Skin of body (tissue), 2 donors: ENCODE measurements around the gene AQP4. TPM values are rescaled to one million over a fixed set of nuclear protein-coding genes. Genes with fewer than 3 reads are reported as not detected.

Source experiments
- DNase-seq: peaks from one replicate; lab custom pipeline; 2025; lab: John Stamatoyannopoulos, UW
- total RNA-seq: library from RNA; depleted of rRNA; stranded (reverse); fragments of >200 nt; gene quantifications from one replicate; pipeline ENCODE4 v1.2.3, GENCODE V29; 2014

Gene AQP4, protein sequence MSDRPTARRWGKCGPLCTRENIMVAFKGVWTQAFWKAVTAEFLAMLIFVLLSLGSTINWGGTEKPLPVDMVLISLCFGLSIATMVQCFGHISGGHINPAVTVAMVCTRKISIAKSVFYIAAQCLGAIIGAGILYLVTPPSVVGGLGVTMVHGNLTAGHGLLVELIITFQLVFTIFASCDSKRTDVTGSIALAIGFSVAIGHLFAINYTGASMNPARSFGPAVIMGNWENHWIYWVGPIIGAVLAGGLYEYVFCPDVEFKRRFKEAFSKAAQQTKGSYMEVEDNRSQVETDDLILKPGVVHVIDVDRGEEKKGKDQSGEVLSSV
- total RNA-seq = 1.5 TPM

DNA sequence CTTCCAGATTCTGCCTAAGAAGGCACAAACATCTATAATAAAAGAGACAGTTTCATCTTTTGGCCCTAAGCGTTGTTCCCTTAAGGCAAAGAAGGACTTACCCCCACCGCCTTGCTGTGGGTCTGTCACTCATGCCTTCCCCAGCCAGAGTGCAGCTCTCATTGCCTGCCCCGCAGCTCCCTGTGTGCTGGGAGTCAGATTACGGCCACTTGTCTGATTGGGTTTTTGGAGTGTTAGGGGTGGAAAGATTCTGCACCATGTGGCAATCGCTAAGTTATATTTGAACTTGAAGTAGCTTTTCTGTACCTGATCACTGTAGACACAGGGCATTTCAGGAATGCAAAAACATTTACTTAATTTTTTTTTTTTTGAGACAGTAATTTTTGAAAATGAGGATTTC is at the start of gene AQP4:
AQP4 (minus strand) TSS at position 151 of the 400 bp plus-strand sequence; CDS start at position 133, 18 bp downstream.
- DNase-seq = no peak

DNA sequence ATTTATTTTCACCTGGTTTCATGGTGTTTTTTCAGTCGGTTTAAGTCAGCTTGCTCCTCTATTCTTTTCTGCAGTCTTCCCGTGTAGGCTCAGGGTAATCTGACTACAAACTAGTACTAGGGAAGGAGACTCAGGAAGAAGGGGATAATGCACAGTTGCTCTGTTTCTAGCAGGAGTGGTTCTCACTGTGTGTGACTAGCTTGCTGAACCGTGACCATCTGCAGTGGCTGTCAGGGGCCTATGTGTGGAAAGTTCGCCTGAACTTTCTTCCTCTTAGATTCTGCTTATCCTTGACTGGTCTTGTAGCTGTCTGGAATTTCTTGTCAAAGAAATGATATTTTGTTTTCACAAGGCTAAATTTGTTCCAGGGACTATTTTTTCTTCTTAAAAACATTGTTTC is 46.3 kb upstream of the AQP4 start:
- DNase-seq = no peak

DNA sequence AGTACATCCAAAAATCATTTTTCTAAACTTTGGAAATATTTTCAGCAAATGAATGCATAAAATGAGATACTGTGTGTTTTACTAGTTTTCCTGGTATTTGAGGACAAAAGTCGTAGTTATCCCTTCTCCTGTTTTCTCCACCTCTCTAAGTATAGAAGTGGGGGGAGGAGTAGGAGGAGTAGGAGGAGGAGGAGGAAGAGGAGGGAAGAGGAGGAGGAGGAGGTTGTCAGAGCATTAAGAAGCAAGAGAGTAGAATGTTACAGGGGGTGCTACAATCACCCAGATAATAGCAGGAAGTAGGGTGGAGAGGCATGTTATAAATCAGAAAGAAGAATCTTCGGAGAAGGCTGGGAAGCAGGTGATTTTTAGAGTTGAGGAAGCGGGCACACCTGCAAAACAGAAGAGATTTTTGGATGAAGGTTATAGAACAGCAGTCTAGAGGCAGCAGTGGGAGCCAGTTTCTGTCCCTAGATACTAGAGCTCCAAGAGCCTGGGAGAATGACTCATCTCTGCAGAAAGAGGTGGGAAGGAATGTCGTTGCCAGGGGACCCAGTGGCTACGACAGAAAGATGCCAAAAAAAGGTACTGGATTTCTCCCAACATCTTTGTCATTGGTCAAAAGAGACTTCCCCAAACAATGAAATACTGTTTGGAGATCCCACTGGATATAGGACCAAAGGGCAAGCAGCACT is 44.2 kb upstream of the AQP4 start:
- DNase-seq = no peak

DNA sequence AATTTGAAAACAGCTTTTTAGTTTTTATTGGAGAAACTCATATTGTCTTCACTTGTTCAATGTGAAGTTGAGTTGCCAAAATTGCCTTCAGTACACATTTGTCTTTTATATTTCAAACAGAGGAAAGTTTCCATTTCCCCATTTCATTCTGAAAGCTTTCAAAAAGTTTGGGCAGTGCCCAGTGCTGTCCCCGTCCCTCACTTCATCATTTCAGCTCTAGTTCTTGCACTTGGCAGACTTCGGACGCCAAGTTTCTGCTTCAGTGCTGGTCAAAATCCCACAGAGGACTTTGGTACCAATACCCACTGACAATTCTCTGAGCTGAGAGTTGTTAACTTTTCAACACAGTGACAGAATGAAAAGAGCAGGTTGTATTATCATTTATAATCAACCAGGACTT is 43.4 kb upstream of the AQP4 start:
- DNase-seq = no peak

DNA sequence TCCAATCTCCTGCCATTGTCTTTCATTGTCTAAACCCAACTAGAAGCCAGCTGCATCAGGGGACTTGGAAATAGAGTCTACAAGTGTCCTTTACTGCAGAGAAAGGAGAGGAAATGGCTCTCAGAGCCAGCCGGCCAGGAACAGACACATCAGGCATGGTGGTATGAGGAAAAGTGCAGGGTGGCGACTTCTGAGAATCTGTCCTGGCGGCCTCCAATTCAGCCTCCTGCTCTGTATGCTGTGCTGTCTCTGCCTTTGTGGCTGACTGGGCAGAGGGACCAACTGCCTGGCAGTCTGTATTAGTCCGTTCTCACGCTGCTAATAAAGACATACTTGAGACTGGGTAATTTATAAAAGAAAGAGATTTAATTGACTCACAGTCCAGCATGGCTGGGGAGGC is 36.8 kb upstream of the AQP4 start:
- no peak for DNase-seq

DNA sequence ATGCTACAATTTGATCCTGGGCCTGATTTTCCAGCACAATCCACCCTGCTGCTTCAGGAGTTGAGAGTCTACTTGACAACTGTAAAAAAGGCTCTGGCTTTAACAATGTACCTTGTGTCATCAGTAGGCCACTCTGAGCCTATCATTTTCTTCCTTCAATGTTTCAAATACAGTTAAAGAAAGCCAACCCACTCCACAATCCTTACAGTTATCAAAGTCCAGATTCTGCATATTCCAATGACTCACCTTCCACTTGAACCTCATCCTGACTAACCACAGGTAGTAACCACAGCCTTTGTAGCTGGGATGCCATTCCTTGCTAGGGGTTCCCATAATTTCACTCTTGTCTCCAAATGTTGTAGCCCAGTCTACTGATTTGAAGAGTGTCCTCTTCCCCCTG is 35.5 kb upstream of the AQP4 start:
- DNase-seq = no peak

DNA sequence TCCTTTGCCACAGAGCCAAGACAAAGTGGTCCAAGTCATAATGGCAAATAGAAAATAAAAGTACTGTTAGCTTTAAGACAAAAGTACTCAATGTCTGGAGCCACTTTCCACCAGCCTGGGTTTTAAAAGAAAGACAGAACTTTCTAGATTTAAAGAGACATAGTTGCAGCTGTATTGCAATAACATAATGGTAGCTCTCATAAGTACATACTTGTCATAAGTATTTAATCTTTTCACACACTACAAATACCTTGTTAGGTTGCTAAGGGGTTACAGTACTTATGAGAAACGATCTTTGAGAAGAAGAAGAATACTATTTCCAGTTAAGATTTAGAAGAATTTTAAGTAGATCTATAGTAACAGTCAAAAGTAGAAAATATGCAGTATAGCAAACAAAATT is 28.9 kb upstream of the AQP4 start:
- DNase-seq = no peak

DNA sequence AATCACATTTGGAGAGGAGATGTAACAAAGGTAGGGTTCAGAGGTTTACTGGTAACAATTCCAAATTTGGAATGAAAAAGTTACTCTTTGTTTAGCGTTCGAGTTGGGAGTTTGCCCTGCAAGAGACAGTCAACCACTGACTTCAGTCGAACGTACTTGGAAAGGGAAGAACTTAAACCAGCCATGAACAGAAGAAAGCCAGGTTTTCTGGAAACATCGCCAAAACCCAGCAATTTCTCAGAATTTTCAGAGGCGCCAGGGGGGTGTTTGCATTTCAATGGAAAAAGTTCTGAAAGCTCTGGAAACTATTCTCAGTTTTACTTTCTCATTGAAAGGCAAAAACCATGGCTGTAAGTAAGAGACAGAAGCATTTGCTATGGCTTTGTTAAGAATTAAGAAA is 28.5 kb upstream of the AQP4 start:
- DNase-seq = no peak

DNA sequence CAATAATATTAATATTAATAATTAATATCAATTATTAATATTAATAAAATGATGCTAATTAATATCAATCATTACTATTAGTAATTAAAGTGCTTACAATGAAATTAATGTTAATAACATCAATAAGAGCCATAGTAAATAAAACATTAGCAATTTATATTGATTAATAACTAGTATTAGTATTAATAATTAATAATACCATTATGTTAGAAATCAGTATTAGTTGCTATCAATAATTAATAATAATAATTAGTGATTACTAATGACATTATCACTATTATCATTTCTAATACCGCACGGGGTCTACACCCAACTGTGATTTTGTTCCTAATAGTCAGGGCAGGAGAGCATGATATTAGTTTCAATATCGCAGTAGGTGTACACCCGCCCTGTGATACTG is 22.8 kb upstream of the AQP4 start:
- no peak for DNase-seq

DNA sequence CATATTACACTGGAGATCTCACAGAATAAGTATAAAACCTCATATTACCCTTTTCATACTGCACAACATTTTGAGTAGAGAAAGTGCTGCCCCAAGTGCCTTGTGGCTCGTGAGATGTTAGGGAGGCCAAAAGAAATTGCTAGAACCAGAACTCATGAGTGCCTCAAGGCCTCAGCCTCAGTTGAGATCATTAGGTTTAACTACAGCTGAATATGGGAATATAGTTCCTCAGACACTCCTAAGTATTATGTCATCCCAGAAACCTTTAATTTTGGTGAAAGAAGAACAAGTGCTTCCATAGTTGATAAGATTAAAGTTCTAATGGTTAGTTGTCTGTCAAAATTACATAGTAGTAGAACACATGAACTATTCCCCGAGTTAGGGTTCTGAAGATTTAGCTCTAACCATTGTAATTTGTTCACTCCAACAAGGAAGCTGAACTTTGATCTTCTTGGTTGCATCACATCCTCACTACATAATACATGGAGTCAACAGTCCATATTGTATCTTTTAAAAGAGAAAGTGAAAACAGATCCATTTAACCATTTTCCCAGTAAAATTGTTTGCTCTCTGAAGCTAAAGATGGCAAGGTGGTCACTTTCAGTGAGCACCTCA is 9.6 kb upstream of the AQP4 start:
- no peak for DNase-seq

DNA sequence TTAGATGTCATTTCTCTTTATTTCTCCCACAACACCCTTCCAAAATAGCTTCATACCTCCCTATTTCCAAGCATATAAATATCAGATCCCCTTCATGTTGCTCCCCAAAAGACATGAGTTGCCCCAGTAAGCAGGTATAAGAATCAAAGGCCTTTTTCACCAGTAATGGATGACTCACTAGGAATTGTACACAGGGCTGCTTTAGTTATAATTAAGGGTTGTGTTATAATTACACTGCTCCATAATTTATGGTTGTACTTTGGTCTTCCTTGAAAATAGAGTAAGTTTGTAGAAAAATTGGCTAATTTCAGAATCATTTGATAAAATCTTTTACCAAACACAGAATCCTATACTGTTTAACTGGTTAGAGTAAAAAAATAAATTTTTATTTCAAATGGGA is 8.8 kb upstream of the AQP4 start:
- no peak for DNase-seq

DNA sequence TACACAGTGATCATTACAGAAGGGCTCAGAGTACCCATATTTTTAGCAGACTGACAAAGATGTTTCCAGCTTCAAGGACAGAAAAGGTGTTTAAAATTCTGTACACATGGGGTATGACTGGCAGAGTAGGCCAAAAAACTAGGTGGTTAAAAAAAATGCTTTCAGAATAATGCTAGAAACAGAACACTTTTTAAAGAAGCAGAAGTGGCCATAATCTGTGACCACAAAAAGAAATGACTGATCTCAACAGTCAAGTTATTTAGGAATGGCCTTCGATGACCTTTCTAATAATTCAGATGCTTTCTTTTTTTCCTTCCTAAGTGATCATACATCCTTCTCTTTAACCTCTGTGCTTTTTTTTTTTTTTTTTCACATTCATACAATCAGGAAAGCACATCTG is 4.1 kb upstream of the AQP4 start:
- no peak for DNase-seq

DNA sequence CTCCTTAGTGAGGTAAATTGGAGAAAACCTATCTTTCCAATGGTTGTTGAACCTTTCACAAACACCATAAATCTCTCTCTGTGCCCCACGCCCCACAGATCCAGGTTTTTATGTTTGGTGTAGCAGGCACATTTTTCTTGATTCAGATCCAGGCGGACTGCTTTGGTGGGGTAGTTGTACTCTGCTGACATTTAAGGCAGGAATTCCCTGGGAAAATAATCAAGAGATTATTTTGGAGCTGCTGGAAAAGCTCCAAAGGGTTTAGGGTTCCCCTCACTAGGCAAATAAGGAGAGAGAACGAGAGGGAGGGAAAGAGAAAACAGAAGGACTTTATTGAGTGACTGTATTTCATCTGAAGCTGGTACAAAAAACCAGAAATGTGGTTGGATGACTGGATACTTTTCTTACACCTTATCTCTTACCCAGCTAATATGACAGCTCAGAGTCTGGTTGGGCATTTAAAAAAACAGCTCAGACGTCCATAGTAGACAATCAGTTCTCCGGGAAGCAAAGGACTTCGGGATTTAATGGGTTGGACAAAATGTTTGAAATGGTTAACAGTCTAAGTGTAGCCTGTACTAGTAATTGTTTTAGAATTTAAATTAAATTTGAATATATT is 3.6 kb upstream of the AQP4 start:
- no peak for DNase-seq

DNA sequence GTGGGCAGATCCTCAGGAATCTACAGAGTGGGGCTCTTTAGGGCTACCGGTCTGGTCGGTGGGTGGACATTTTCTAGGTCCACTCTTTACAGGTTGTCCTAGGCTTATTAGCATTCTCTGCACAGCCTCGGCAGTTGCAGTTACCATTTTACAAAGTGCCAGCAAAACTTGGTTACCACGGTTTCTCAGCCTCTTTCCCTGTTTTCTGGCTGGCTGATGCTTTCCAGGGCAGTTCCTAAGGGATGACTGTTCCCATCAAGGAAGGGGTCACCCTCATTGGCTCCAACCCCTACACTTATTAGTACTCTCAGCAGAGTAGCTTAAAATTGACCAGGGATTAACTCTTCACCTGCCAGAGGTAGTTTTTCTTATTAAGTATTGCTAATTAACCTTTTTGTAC is 2.0 kb upstream of the AQP4 start:
- no peak for DNase-seq

DNA sequence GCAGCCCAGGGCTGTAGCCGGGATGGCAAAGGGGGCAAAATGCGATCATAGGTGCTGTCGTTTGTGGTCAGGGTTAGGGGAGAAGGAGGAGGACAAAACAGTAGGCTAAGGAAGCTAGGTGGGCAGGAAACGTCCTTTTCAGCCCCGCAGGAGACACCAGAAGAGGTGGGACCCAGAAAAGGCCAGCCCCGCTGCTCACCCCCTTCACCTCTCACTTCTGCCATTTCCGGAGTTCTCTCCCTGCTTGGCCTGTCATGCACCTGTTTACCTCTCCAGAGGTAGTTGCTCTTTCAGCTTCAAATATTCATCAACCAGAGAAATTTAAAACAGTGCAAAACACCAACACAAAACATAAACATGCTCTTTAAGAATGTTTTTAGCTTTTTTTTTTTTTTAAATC is 849 bp downstream of the AQP4 start:
- no peak for DNase-seq

DNA sequence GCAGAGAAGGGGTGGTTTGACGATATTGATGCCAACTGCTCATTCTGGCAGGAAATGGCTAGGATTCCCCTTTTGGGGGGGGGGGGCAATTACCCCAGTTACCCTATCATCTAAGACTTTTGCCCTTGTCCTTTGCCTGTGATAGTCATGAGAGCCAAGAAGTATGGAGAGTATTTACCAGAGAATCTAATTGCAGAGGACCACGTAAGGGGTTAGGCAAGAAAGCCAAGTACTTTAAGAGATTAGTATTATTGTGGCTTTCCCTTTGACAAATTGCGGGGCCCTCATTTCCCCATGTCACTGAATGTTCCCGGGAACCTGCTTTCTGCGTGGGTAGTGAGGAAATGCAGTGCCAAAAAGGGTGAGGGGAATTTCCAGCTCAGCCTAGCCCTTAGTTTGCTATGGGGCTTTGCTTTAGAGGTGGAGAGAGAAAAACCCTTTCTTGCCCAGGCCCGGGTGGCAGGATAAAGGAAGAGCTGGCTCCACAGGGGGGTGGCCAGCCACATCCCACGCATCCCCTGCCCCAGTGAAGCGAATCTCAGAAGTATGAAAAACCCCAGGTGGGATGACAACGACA is 1.5 kb downstream of the AQP4 start:
- no peak for DNase-seq

DNA sequence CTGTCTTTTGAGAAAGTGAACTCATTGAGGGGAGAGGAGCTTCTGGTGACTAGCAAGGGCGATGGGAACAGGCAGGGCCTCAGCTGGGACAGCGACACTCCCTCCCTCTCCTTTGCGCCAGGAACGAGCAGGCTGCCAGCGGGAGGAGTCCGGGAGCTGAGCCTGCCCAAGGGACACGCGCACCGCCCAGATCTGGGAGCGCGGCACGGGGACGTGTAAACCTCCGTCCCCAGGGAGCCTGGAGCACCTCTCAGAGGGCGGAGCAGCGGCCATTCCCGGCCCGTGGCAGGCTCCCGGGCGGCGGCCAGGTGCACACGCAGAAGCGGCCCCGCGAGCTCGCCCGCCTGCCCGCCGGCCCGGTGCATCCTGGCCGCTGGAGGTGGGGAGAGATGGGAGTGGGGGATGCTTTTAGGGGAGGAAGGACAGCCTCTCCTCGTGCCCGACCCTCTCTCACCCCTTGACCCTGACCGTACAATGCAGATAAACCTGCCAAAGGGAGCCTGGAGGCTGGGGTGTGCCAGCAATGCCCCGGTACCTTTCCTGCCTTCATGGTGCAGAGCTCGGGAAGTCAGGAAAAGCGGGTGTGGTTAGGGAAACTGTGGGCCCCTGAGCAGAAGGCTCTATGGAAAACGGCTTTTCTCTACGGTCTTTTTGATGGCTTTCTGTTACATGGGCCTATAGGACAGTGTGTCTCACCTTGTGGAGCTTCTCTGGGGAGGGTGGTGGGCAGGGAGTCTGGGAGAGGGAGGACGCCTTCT is 2.2 kb downstream of the AQP4 start:
- DNase-seq = no peak

DNA sequence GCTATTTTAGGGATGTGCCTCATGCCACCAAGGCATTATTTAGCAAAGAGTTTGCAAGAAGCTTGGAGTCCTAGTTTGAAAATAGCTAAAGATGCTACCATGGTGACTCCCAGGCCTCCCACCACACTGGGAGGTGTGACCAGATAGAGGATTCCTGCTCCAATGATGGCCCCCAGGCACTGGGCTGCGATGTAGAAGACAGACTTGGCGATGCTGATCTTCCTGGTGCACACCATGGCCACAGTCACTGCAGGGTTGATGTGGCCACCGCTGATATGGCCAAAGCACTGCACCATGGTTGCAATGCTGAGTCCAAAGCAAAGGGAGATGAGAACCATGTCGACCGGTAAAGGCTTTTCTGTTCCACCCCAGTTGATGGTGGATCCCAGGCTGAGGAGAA is 3.4 kb downstream of the AQP4 start:
- no peak for DNase-seq

DNA sequence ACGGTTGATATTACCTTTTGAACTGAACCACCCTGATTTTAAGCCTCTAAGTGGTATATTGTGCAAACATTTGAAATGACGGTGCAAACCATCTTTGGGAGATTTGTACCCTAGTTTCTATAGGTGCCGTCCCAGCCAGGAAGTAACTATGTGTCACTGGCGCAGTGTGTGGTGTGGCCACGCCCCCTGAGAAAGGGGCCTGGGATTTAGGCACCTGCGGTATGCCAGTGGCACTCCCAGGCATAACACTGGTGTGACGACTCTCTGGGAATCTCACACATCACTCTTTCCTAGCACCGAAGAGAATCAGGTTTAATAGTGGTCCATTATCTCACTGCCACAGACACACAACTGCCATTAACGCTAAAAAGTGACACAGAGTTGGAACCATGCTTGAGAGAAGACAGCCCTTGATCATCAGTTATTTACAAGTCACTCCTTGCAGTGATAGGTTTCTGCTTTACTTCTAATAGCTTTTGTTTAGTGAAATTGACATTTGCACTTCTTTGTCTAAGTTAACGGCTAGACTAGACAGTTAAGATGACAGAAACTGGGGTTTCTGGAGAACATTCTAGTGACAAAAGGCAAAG is 11.1 kb downstream of the AQP4 start:
- DNase-seq = no peak

DNA sequence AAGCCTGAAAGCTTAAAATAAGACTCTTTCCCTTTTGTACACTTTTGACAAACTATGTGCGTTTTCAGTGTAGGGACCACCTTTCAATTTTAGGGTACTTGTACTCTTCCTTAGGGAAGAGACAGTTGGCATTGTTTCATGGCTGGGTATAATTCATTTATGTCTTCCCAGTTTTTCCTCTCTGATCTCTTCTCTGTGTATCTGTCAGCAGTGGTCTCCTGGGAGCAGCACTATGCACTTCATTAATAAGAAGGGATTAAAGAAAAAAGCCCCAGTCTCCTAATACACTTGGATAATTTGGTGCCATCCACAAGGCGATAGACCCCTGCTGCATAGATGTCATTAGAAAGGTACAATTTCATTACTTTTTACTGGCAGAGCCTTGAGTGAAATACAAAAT is 12.1 kb downstream of the AQP4 start:
- no peak for DNase-seq

DNA sequence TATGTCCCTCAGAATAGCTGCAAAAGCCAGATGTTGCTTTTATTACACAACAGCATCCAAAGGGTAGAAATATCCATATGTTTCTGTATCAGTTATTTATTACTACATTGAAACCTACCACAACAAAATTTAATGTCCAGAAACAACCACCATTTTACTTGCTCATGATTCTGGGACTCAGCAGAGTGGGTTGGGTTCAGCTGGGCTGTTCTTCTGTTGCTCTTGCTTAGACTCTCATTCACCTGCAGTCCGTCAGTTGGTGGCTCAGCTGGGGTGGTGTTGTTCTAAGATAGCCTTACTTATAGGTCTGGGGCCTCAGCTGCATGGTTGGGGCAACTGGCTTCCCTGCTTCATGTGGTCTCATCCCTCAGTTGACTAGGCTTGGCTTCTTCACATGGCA is 21.7 kb downstream of the AQP4 start:
- no peak for DNase-seq
